ENCODE data around the gene KREMEN2.

KREMEN2 gene

GRCh38 chr16:3004781-3005284, 40.8 kb downstream of the KREMEN2 start:
- no peak for DNase-seq (ENCODE audit: low read depth)

DNA sequence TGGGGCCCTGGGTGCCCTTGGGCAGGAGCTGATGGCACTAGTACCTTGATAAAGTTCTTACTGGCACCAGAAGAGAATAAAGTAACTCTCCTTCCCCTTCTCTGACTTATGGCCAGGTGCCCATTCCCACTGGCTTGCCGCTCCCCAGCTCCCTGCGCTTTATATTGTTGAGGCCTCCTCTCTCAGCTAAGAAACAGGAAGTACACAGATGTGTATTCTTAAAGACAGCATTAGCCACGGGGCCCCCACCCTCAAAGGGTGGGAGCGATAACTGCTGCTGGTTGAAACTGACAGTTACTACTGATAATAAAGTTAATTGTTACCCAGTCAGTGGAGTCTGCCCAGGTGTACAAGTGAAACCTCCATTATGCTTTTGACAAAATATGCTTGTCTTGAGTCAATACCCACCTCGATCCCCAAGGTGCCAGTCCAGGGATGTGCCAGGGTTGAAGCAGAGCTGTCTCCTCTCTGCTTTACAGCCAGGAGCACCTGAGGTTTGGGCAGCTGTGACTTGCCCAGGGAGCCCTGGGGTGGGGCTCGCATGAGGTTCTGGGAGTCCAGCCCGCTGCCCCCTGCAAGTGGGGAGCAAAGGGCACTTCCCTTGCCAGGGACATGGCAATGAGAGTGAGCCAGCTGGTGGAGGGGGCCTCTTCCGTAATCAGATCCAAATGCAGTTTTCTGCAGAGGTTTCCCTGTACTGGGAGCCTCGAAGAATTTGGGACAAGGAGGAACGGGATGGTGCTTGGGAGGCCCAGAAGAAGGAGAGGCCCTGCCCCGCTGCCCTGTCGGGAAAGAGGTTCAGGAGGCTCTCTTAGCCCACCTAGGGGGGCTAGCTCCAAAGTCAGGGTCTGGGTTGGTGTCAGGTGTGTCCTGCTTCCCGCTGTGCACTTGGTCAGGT, 43.2 kb downstream of the KREMEN2 start:
- no peak for DNase-seq (ENCODE audit: low read depth)

DNA sequence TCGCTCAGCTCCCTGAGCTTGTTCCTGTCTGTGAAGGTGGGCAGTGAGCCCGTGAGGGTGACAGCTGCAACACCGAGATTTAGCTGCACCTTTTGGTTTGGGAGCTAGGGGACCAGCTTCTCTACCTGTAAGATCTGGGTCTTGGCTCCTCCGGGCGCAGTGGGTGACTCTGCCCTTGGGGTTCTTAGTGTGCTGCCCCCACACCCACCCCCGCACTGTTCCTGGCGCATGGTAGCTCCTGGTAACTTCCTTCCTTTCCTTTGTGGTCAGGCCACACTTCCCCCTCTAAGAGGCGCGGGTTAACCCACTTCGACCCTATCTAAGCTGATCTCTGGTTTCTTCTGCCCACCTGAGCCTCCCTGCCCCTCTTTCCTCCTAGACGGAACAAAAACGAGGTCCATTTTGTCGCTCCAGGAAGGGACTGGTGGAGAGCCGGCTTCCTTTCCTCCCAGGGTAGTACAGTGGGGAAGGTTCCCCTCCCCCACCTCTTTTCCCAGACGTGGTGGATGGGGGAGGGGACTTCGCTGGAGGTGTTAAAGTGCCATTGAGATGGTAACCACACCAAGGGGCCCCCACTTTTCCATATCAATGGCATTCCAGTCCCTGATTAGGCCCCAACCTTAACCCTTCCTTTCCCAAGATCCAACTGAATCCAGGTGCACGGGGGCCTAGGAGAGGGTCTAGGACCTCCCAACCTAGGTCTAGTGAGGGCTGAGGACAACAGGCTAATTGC, 44.0 kb downstream of the KREMEN2 start:
- DNase-seq (ENCODE audit: low read depth) = no peak

- no peak for DNase-seq (ENCODE audit: low read depth)
These were observed 44.6 kb downstream of the KREMEN2 start for GRCh38 chr16:3008690-3009037.

DNA sequence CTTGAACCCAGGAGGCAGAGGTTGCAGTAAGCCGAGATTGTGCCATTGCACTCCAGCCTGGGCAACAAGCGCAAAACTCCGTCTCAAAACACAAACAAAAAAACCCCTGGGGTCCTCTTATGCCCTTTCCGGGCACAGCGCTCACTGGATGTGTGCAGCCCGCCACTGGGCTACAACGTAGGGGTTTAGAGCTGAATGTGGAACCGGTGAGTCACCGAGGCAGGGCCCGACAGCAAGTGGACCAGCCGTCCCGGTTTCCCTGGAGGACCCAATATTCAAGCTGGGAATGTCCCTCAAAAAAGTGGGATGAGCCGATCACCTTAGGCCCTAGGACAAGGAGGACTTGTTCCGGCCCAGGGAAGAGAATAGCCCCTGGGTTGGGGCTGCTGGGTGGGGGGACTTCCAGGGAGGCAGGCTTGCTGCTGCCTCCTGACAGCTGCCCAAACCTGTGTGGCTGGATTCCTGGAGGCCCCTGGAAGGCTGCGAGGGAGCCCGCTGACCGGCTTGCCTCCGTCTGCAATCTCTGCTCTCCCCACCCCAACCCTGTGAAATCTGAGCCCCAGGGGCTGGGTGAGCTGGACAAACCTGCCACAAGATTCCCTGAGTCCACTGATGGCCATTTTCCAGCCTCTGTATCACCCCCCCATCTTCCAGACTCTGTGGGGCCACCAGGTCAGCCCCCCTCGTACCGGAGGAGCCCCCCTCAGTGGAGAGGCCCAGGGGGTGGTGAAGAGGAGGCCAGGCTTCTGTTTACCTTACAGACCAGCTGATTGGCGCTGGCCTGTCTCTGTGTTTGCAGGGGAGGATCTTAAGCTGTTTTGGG, 45.7 kb downstream of the KREMEN2 start:
- no peak for DNase-seq (ENCODE audit: low read depth)

GRCh38 chr16:3010510-3010909, 46.4 kb downstream of the KREMEN2 start:
- DNase-seq (ENCODE audit: low read depth) = no peak

GRCh38 chr16:3012246-3012645, 48.2 kb downstream of the KREMEN2 start:
- DNase-seq (ENCODE audit: low read depth) = no peak

DNA sequence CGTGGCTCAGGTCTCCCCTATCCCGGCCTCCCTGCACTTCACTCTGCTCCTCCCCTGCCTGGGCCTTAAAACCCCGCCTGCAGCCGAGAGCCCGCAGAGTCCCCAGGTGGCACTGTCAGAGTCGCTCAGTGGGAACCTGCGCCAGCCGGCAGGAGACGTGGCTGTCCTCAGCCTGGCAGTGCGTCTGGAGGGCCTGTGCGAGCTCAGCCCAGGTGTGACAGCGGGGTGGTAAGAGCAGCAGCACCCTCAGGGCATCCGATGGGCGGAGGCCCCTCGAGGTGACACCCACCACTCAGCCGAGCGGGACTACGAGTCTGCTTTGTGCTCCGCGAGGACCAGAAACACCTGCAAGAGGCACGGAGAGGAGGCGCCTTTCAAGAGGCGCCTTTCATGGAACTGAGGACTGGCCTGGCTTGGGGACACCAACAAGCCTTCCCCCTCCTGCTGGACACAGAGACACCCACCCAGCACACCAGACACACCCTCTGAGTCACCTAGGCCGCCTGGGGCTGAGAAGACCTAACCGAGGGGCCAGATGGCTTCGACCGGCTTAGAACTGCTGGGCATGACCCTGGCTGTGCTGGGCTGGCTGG, 48.8 kb downstream of the KREMEN2 start, which contains the start of gene CLDN9:
TSS of gene CLDN9 (plus strand) at position 96 of the 593 bp plus-strand sequence. CDS start at position 536, 440 bp downstream.
- no peak for DNase-seq (ENCODE audit: low read depth)

- DNase-seq (ENCODE audit: low read depth) = no peak
These were observed 49.4 kb downstream of the KREMEN2 start for GRCh38 chr16:3013491-3013951.

DNA sequence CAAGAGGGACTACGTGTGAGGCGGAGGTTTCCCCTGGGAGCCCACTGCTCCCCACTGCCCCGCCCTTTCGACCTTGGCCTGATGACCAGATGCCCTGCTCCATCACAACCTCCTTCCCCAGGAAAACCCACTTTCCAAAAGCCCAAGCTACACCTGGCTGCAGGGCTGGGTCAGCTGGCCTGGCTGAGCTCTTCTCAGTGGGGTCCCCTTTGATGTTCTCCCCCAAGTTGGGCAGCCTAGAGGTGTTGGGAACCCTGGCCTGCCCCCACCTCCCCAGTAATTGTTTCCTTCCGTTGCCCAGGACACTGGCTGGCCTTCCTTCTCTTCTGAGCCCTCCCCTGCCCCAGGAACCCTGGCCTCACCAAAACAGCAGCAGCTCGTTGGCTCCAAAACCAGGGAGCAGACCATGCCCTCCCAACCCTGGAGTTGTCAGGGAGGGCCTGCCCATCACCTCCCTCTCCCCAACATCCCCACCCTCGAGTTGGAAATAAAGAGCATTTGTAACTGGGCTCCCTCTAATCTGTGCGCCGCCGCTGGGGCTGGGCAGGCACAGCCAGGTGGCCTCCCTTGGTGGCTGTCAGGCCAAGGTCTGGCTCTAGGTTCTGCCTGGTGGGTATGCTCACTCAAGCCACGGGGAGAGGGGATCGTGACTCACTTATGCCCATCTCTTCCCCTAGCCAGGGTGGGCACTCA, 50.1 kb downstream of the KREMEN2 start:
- no peak for DNase-seq (ENCODE audit: low read depth)

- DNase-seq (ENCODE audit: low read depth) = no peak
These were observed 50.9 kb downstream of the KREMEN2 start for GRCh38 chr16:3014971-3015370.

- DNase-seq (ENCODE audit: low read depth) = no peak
These were observed 51.9 kb downstream of the KREMEN2 start for GRCh38 chr16:3015865-3016521.

- DNase-seq (ENCODE audit: low read depth) = no peak
These were observed 53.3 kb downstream of the KREMEN2 start for GRCh38 chr16:3017344-3017743.
